Mononuclear cell (primary cell): Measurements from ENCODE around the gene RTRAF. TPM values are rescaled to one million over a fixed set of nuclear protein-coding genes. Genes with fewer than 3 reads are reported as not detected.
A peak's percentile ranks its signal among the peaks of the same experiment; 100 is the strongest.

Experiments
- H3K27me3 ChIP-seq: 2 replicates; pipeline ENCODE4 v1.6.0; 2011; ENCODE audit warnings: low read length, control low read depth; ENCODE audit not compliant: insufficient read depth
- H3K4me1 ChIP-seq: 2 replicates; pipeline ENCODE4 v1.5.1; 2011; ENCODE audit warnings: mild to moderate bottlenecking, low read length, control low read depth; ENCODE audit not compliant: insufficient read depth
- H3K4me3 ChIP-seq: 2 replicates; pipeline ENCODE4 v1.5.1; 2011; ENCODE audit warnings: mild to moderate bottlenecking, low read length, moderate library complexity
- H3K9me3 ChIP-seq: 2 replicates; pipeline ENCODE4 v1.5.1; 2011; ENCODE audit warnings: low read depth, mild to moderate bottlenecking, control low read depth, low read length
- total RNA-seq: library from RNA; depleted of rRNA; stranded (reverse); fragments of >200 nt; gene quantifications from one replicate; pipeline ENCODE4 v1.2.3, GENCODE V29; 2012

The RTRAF gene
- total RNA-seq, 1 donor: 99.7 TPM

- H3K9me3 ChIP-seq: no peaks in the 10 kb centered on the region
- no peaks in the 10 kb centered on the region for H3K27me3 ChIP-seq
- no peak overlapping the region for H3K4me3 ChIP-seq
- H3K4me1 ChIP-seq: peaks cover 6% of the 10 kb centered on the region
Observed at GRCh38 chr14:51977075-51977474, 12.3 kb upstream of the RTRAF start.

- Histone ChIP-seq H3K4me3 (no peak overlapping the region), H3K4me1 (peaks cover 6% of the 10 kb centered on the region), H3K27me3 (no peaks in the 10 kb centered on the region), H3K9me3 (no peaks in the 10 kb centered on the region)
Observed at GRCh38 chr14:51978681-51979085, 10.7 kb upstream of the RTRAF start.

GRCh38 chr14:51979088-51979709 lies 10.1 kb upstream of the RTRAF start:
- Histone ChIP-seq H3K9me3 (no peaks in the 10 kb centered on the region), H3K4me3 (no peak overlapping the region)

GRCh38 chr14:51981218-51981854 lies 8.0 kb upstream of the RTRAF start:
- Histone ChIP-seq H3K4me3 (no peak overlapping the region), H3K4me1 (peaks cover 6% of the 10 kb centered on the region), H3K27me3 (no peaks in the 10 kb centered on the region)

More at GRCh38 chr14:51979088-51979709, 10.1 kb upstream of the RTRAF start:
- H3K4me1 ChIP-seq: peaks cover 6% of the 10 kb centered on the region
- H3K27me3 ChIP-seq: no peaks in the 10 kb centered on the region

GRCh38 chr14:51988221-51988620 lies 1.1 kb upstream of the RTRAF start:
- Histone ChIP-seq H3K9me3 (no peaks in the 10 kb centered on the region), H3K4me3 (no peak overlapping the region), H3K27me3 (no peaks in the 10 kb centered on the region), H3K4me1 (peaks cover 13% of the 10 kb centered on the region)

More at GRCh38 chr14:51981218-51981854, 8.0 kb upstream of the RTRAF start:
- no peaks in the 10 kb centered on the region for H3K9me3 ChIP-seq

DNA sequence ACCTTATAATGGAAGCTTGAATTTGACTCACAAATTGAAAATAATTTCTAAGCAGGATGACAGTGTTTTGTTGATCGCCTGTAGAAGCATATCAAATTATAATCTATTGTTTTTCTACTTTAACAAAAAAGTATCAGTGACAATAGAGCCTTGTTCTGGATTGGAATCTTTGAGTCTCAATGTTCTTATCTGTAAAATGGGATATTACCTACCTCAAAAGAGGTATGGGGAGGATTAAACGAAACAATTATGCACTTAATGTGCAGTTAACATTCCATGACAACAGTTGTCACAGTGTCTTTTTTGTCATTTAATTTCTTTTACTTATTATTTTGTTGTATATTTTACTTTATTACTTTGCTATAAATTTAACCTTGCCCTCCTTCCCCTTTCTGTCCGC lies 1.1 kb downstream of the RTRAF start:
- H3K4me3 ChIP-seq: peak overlapping the region; percentile 90
- no peaks in the 10 kb centered on the region for H3K27me3 ChIP-seq
- peaks cover 13% of the 10 kb centered on the region for H3K4me1 ChIP-seq
- no peaks in the 10 kb centered on the region for H3K9me3 ChIP-seq

DNA sequence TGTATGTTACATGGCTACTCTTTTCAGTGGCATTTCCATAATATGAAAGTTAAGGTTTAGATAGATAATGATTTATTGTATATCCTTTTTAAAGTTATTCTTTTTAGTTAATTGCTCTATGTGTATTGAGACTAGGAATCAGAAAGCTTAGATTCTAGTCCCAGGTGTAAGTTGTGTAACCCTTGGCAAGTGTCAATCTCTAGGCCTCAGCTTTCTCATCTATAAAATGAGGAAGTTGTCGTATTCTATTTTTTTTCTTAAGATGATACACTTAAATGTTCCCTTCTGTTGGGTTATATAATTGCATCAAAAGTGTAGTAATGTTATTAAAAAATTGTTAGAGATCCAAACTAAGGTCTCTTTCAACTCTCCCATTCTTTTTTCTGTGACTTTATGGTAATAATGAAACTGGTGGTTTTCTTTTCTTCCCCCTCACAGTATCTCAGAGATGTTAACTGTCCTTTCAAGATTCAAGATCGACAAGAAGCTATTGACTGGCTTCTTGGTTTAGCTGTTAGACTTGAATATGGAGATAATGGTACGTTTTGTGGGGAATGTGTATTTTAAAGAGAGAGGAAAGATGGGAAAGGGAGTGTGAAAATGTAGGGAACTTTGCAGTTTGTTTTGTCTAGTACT lies 4.1 kb downstream of the RTRAF start:
- Histone ChIP-seq H3K27me3 (no peaks in the 10 kb centered on the region), H3K4me3 (no peak overlapping the region), H3K9me3 (no peaks in the 10 kb centered on the region), H3K4me1 (peaks cover 13% of the 10 kb centered on the region)

GRCh38 chr14:51996148-51996746 lies 6.9 kb downstream of the RTRAF start:
- no peaks in the 10 kb centered on the region for H3K4me1 ChIP-seq
- H3K27me3 ChIP-seq: no peaks in the 10 kb centered on the region
- no peaks in the 10 kb centered on the region for H3K9me3 ChIP-seq
- no peak overlapping the region for H3K4me3 ChIP-seq

- no peaks in the 10 kb centered on the region for H3K9me3 ChIP-seq
- no peaks in the 10 kb centered on the region for H3K27me3 ChIP-seq
- no peaks in the 10 kb centered on the region for H3K4me1 ChIP-seq
- no peak overlapping the region for H3K4me3 ChIP-seq
Observed at GRCh38 chr14:51998348-51998747, 9.0 kb downstream of the RTRAF start.

DNA sequence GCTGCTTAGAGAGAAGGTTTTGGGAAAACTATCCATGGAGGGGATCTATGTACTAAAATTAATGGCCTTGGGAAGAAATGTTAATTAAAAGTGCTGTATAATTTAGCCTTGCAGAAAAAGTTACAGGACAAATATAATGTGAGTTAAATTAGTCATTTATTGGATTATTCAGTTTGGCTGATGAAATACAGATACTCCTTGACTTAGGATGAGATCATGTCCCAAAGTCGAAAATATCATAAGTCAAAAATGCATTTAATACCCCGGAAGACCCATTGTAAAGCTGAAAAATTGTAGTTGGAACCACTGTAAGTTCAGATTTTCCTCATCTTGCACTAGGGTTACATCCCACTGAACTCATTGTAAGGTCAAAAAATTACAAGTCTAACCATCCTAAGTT lies 9.7 kb downstream of the RTRAF start:
- no peaks in the 10 kb centered on the region for H3K4me1 ChIP-seq
- H3K9me3 ChIP-seq: no peaks in the 10 kb centered on the region
- H3K4me3 ChIP-seq: no peak overlapping the region
- no peaks in the 10 kb centered on the region for H3K27me3 ChIP-seq

DNA sequence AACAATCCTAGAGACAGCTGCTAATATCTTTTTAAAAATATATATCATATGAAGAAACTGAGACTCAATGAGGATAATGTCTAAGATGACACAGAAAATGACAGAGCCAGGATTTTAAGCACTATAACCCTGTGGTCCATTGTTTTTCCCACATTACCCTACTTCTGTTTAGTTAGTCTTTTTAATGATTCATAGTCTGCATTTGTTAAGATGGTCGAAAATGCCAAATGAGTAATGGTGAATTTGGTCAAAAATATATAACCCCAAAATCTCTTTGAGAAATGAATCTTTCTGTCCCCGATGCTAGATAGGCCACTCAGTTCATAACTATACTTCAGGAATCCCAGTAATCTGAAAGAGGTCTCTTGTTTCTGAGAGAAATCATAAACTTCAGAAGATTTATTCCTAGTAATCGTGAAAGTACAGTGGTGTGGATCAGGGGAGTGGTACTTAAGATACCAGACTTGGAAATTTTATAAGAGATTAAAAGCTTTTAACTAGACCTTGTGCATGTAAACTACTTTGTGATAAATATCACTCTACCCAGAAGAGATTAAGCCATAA lies 10.8 kb downstream of the RTRAF start:
- H3K27me3 ChIP-seq: no peaks in the 10 kb centered on the region
- H3K4me3 ChIP-seq: no peak overlapping the region
- no peaks in the 10 kb centered on the region for H3K9me3 ChIP-seq
- no peaks in the 10 kb centered on the region for H3K4me1 ChIP-seq

DNA sequence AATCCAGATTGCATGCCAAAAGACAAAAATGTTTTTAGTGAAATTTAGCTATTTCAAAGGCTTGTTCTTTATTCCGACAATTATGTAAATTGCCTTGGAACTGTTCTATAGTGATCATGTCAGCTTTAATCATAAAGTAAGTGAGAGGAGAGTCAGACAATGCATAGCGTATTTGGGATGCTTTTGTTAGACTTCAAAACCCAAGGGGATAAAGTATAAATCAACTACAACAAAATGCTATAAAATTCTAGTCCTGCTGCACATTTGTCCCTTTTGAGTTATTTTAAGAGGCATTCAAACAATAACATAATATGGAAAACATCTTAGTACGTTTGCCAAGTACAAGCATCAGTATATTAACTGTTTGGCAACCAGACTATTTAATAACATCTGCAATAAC lies 11.3 kb downstream of the RTRAF start:
- Histone ChIP-seq H3K9me3 (no peaks in the 10 kb centered on the region), H3K27me3 (no peaks in the 10 kb centered on the region), H3K4me3 (no peak overlapping the region), H3K4me1 (no peaks in the 10 kb centered on the region)

DNA sequence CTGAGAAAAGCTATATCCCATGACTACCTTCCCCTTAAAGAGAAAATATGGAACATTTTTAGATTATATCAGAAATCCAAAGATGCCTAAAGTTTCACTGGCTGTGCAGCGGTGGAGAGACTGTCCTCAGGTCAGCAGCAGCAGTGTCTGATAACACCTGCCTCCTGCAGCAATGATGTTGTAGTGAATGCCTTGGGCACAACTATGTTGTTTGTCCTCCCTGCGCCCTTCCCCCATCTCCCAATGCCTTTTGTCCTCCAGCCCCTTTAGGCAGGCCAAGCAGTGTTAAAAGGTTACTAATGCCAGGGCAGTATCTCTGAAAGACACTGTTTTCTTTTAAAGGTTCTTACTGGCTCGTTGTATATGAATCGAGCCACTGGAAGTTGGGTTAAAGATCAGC lies 13.2 kb downstream of the RTRAF start:
- H3K4me1 ChIP-seq: no peaks in the 10 kb centered on the region
- no peaks in the 10 kb centered on the region for H3K9me3 ChIP-seq
- H3K4me3 ChIP-seq: no peak overlapping the region
- no peaks in the 10 kb centered on the region for H3K27me3 ChIP-seq

- Histone ChIP-seq H3K9me3 (no peaks in the 10 kb centered on the region), H3K4me1 (no peaks in the 10 kb centered on the region), H3K4me3 (no peak overlapping the region), H3K27me3 (no peaks in the 10 kb centered on the region)
Observed at GRCh38 chr14:52003324-52003723, 14.0 kb downstream of the RTRAF start.

- H3K4me3 ChIP-seq: no peak overlapping the region
- no peaks in the 10 kb centered on the region for H3K4me1 ChIP-seq
- no peaks in the 10 kb centered on the region for H3K9me3 ChIP-seq
- no peaks in the 10 kb centered on the region for H3K27me3 ChIP-seq
Observed at GRCh38 chr14:52005625-52006024, 16.3 kb downstream of the RTRAF start.
